ENCODE measurements around the gene ANKRD44.

The ANKRD44 gene

GRCh38 chr2:196957881-196958525 is 352.6 kb downstream of the ANKRD44 start:
- no peak for DNase-seq (ENCODE audit: low read depth in 2 of 2)

DNA sequence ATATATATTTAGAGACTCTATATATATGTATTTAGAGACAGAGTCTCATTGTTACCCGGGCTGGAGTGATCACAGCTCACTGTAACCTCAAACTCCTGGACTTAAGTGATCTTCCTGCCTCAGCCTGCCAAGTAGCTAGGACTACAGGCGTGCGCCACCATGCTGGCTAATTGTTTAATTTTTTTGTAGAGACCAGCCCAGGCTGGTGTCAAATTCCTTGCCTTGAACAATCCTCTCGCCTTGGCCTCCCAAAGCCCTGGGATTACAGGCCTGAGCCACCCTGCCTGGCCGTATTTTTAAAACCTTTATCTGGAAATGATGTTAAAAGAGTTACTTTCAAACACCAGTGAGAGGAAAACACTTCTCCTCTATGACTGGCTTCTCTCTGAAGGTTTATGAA is 353.1 kb downstream of the ANKRD44 start:
- DNase-seq (ENCODE audit: low read depth in 2 of 2): no peak

DNA sequence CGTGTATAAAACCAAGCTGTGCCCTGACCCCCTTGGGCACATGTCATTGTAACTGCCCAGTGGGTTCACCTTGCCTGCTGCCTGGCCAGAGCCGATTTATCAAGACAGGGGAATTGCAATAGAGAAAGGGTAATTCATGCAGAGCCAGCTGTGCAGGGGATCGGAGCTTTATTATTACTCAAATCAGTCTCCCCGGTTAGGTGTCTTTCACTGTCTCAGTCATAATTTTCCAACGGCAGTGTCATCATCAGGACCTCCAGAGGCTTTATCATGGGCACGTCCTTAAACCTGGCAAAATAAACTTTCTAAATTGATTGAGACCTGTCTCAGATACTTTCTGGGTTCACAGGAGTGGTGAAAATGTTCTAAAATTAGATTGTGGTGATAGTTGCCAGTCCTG is 354.5 kb downstream of the ANKRD44 start:
- no peak for DNase-seq (ENCODE audit: low read depth in 2 of 2)

DNA sequence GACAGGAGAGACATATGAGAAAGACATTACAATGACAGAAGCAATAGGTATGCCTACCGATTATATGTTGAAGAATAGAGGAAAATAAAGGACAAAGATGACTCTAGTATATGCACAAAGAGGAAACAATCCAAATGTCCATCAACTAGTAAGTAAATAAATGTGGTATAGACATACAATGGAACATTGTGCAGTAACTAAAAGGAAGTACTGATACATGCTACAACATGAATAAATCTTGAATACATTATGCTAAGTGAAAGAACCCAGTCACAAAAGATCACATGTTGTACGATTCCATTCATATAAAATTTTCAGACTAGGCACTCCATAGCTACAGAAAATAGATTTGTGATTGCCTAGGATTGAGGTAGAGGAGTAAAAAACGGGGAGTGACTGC is 355.5 kb downstream of the ANKRD44 start:
- no peak for DNase-seq (ENCODE audit: low read depth in 2 of 2)

DNA sequence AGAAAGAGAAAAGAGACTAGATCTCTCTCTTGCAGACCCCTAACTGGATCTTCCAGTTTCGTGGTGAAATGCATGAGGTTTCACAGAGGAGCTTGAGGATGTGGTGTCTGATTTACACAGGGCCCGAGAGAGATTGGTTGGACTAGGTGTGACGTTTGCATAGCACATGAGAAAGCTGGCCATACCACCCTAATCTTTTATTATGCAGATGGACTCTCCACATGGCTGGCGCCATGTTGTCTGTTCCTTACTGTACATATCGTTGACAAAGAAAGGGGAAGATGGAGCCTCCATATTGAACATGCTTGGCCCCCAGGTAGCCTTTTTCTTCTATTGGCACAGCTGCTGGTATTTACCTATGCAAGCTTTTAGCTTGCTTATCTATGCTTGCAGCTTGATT is 356.6 kb downstream of the ANKRD44 start:
- no peak for DNase-seq (ENCODE audit: low read depth in 2 of 2)

GRCh38 chr2:196952936-196953335 is 357.6 kb downstream of the ANKRD44 start:
- no peak for DNase-seq (ENCODE audit: low read depth in 2 of 2)

DNA sequence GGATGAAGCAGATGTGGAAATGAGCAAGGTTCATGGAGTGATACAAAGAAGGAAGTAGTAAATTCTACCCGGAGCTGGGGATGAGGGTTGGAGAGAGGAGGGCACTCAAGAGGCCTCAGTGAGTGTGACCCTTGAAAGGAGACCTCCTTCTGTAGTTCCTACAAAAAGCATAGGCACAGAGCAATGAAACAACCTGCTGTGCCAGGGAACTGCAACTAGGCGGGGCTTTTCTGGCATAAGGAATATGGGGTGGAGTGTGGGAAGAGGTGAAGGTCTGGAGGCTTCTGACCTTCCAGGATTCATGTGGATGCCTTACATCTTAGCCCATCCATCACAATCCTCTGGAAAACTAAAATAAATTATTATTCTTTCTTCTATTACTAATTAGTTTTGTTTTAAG is 358.6 kb downstream of the ANKRD44 start:
- DNase-seq (ENCODE audit: low read depth in 2 of 2): no peak

DNA sequence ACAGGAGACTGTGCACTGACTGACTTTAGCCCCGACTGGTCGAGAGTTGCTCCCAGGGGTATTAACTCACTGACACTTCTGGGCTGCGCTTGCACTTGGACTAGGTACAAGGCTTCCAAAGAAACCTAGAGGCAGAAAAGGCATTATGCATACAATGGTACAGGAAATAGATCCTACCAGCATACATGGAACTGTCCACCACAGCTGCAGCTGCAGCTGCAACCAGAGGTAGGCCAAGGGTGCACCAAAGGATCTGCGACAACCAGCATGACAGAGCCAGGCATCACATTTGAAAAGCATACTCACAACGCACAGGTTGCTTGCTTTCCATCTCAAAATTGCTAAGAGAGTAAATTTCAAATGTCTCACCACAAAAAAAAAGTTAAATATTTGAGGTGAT is 361.5 kb downstream of the ANKRD44 start:
- no peak for DNase-seq (ENCODE audit: low read depth in 2 of 2)

- DNase-seq (ENCODE audit: low read depth in 2 of 2): no peak
Measured at GRCh38 chr2:196944570-196944969, 366.0 kb downstream of the ANKRD44 start.

DNA sequence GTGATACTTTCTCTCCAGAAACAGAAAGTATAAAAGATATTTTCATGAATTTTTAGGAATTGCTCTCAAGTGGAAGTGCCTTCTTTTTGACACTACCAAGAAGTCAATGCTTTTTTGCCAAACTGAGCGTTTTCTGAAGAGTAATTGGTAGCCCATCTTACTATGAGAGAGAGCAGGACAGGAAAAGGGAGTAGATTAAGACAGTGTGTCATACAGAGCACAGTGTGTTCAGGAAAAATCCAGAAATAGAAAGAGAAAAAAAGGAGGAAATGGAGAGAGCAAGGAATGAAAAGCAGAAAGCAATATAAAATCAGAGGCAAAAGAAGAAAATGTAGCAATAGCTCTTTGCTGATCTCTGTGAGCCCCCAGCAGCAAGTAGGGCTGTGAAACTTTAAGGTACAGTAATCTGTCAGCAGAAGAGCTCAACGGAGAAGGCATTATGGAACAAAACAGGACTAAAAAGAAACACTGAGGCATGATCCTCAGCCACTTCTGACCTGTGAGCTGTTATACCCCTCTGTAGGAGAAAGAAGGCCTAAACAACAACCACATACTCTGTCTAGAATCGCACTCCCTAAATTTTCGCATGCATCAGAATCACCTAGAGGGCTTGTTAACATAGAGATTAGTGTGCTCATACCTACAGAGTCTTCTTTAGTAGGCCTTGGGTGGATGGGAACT is 369.0 kb downstream of the ANKRD44 start:
- no peak for DNase-seq (ENCODE audit: low read depth in 2 of 2)

- DNase-seq (ENCODE audit: low read depth in 2 of 2): no peak
Measured at GRCh38 chr2:196939371-196939770, 371.2 kb downstream of the ANKRD44 start.

Data from activated CD4-positive, alpha-beta T cell treated with anti-CD3 and anti-CD28 coated beads for 24 hours (primary cell).